Measurements from ENCODE around the gene MAP2.

Gene MAP2

GRCh38 chr2:209534228-209534627 lies 110.4 kb downstream of the MAP2 start:
- Histone ChIP-seq H3K4me1 (ENCODE audit: control insufficient read depth in 1 of 2, insufficient read depth in 2 of 2, low read length in 2 of 2) (no peaks in the 10 kb centered on the region), H3K36me3 (ENCODE audit: control insufficient read depth in 1 of 2, insufficient read depth in 2 of 2, low read length in 2 of 2) (no peaks in the 10 kb centered on the region), H3K27ac (ENCODE audit: low read length) (no peak overlapping the region), H3K27me3 (ENCODE audit: low read depth, low read length) (no peaks in the 10 kb centered on the region), H3K9me3 (ENCODE audit: control insufficient read depth in 1 of 2, low read length in 2 of 2) (no peaks in the 10 kb centered on the region), H3K4me3 (ENCODE audit: low read depth in 1 of 2, low read length in 2 of 2) (no peak overlapping the region)

- no peaks in the 10 kb centered on the region for H3K27me3 ChIP-seq (ENCODE audit: low read depth, low read length)
- no peaks in the 10 kb centered on the region for H3K4me1 ChIP-seq (ENCODE audit: control insufficient read depth in 1 of 2, insufficient read depth in 2 of 2, low read length in 2 of 2)
- no peak overlapping the region for H3K4me3 ChIP-seq (ENCODE audit: low read depth in 1 of 2, low read length in 2 of 2)
- H3K9me3 ChIP-seq (ENCODE audit: control insufficient read depth in 1 of 2, low read length in 2 of 2), result no peaks in the 10 kb centered on the region
- no peak overlapping the region for H3K27ac ChIP-seq (ENCODE audit: low read length)
- no peaks in the 10 kb centered on the region for H3K36me3 ChIP-seq (ENCODE audit: control insufficient read depth in 1 of 2, insufficient read depth in 2 of 2, low read length in 2 of 2)
Measured at GRCh38 chr2:209536363-209536762, 112.5 kb downstream of the MAP2 start.

GRCh38 chr2:209547726-209548125 lies 123.9 kb downstream of the MAP2 start:
- Histone ChIP-seq H3K4me3 (ENCODE audit: low read depth in 1 of 2, low read length in 2 of 2) (no peak overlapping the region), H3K36me3 (ENCODE audit: control insufficient read depth in 1 of 2, insufficient read depth in 2 of 2, low read length in 2 of 2) (no peaks in the 10 kb centered on the region), H3K27me3 (ENCODE audit: low read depth, low read length) (no peaks in the 10 kb centered on the region), H3K4me1 (ENCODE audit: control insufficient read depth in 1 of 2, insufficient read depth in 2 of 2, low read length in 2 of 2) (no peaks in the 10 kb centered on the region), H3K9me3 (ENCODE audit: control insufficient read depth in 1 of 2, low read length in 2 of 2) (peaks cover 0 to under 1% of the 10 kb centered on the region in 2 donors), H3K27ac (ENCODE audit: low read length) (no peak overlapping the region)

- no peaks in the 10 kb centered on the region for H3K27me3 ChIP-seq (ENCODE audit: low read depth, low read length)
- H3K4me3 ChIP-seq (ENCODE audit: low read depth in 1 of 2, low read length in 2 of 2), result no peak overlapping the region
- H3K9me3 ChIP-seq (ENCODE audit: control insufficient read depth in 1 of 2, low read length in 2 of 2), result no peaks in the 10 kb centered on the region
- H3K4me1 ChIP-seq (ENCODE audit: control insufficient read depth in 1 of 2, insufficient read depth in 2 of 2, low read length in 2 of 2), result no peaks in the 10 kb centered on the region
- H3K27ac ChIP-seq (ENCODE audit: low read length), result no peak overlapping the region
- no peaks in the 10 kb centered on the region for H3K36me3 ChIP-seq (ENCODE audit: control insufficient read depth in 1 of 2, insufficient read depth in 2 of 2, low read length in 2 of 2)
Measured at GRCh38 chr2:209549589-209549988, 125.7 kb downstream of the MAP2 start.

GRCh38 chr2:209553913-209554312 lies 130.1 kb downstream of the MAP2 start:
- no peaks in the 10 kb centered on the region for H3K9me3 ChIP-seq (ENCODE audit: control insufficient read depth in 1 of 2, low read length in 2 of 2)
- H3K27me3 ChIP-seq (ENCODE audit: low read depth, low read length), result no peaks in the 10 kb centered on the region
- no peaks in the 10 kb centered on the region for H3K36me3 ChIP-seq (ENCODE audit: control insufficient read depth in 1 of 2, insufficient read depth in 2 of 2, low read length in 2 of 2)
- no peak overlapping the region for H3K4me3 ChIP-seq (ENCODE audit: low read depth in 1 of 2, low read length in 2 of 2)
- H3K4me1 ChIP-seq (ENCODE audit: control insufficient read depth in 1 of 2, insufficient read depth in 2 of 2, low read length in 2 of 2), result no peaks in the 10 kb centered on the region
- no peak overlapping the region for H3K27ac ChIP-seq (ENCODE audit: low read length)

- H3K36me3 ChIP-seq (ENCODE audit: control insufficient read depth in 1 of 2, insufficient read depth in 2 of 2, low read length in 2 of 2), result no peaks in the 10 kb centered on the region
Measured at GRCh38 chr2:209556354-209556961, 132.6 kb downstream of the MAP2 start.

GRCh38 chr2:209560911-209561310 lies 137.1 kb downstream of the MAP2 start:
- Histone ChIP-seq H3K36me3 (ENCODE audit: control insufficient read depth in 1 of 2, insufficient read depth in 2 of 2, low read length in 2 of 2) (no peaks in the 10 kb centered on the region), H3K27me3 (ENCODE audit: low read depth, low read length) (no peaks in the 10 kb centered on the region), H3K9me3 (ENCODE audit: control insufficient read depth in 1 of 2, low read length in 2 of 2) (no peaks in the 10 kb centered on the region), H3K4me3 (ENCODE audit: low read depth in 1 of 2, low read length in 2 of 2) (no peak overlapping the region), H3K27ac (ENCODE audit: low read length) (no peak overlapping the region), H3K4me1 (ENCODE audit: control insufficient read depth in 1 of 2, insufficient read depth in 2 of 2, low read length in 2 of 2) (no peaks in the 10 kb centered on the region)

More at GRCh38 chr2:209556354-209556961, 132.6 kb downstream of the MAP2 start:
- H3K27me3 ChIP-seq (ENCODE audit: low read depth, low read length), result no peaks in the 10 kb centered on the region
- H3K4me3 ChIP-seq (ENCODE audit: low read depth in 1 of 2, low read length in 2 of 2), result no peak overlapping the region
- no peaks in the 10 kb centered on the region for H3K4me1 ChIP-seq (ENCODE audit: control insufficient read depth in 1 of 2, insufficient read depth in 2 of 2, low read length in 2 of 2)
- no peaks in the 10 kb centered on the region for H3K9me3 ChIP-seq (ENCODE audit: control insufficient read depth in 1 of 2, low read length in 2 of 2)
- no peak overlapping the region for H3K27ac ChIP-seq (ENCODE audit: low read length)

GRCh38 chr2:209563453-209563852 lies 139.6 kb downstream of the MAP2 start:
- Histone ChIP-seq H3K27me3 (ENCODE audit: low read depth, low read length) (no peaks in the 10 kb centered on the region), H3K9me3 (ENCODE audit: control insufficient read depth in 1 of 2, low read length in 2 of 2) (no peaks in the 10 kb centered on the region)

GRCh38 chr2:209564816-209565215 lies 141.0 kb downstream of the MAP2 start:
- no peaks in the 10 kb centered on the region for H3K9me3 ChIP-seq (ENCODE audit: control insufficient read depth in 1 of 2, low read length in 2 of 2)
- no peak overlapping the region for H3K27ac ChIP-seq (ENCODE audit: low read length)
- no peaks in the 10 kb centered on the region for H3K27me3 ChIP-seq (ENCODE audit: low read depth, low read length)
- H3K4me1 ChIP-seq (ENCODE audit: control insufficient read depth in 1 of 2, insufficient read depth in 2 of 2, low read length in 2 of 2), result no peaks in the 10 kb centered on the region
- no peak overlapping the region for H3K4me3 ChIP-seq (ENCODE audit: low read depth in 1 of 2, low read length in 2 of 2)
- no peaks in the 10 kb centered on the region for H3K36me3 ChIP-seq (ENCODE audit: control insufficient read depth in 1 of 2, insufficient read depth in 2 of 2, low read length in 2 of 2)

More at GRCh38 chr2:209563453-209563852, 139.6 kb downstream of the MAP2 start:
- H3K27ac ChIP-seq (ENCODE audit: low read length), result no peak overlapping the region
- no peaks in the 10 kb centered on the region for H3K4me1 ChIP-seq (ENCODE audit: control insufficient read depth in 1 of 2, insufficient read depth in 2 of 2, low read length in 2 of 2)
- no peaks in the 10 kb centered on the region for H3K36me3 ChIP-seq (ENCODE audit: control insufficient read depth in 1 of 2, insufficient read depth in 2 of 2, low read length in 2 of 2)
- no peak overlapping the region for H3K4me3 ChIP-seq (ENCODE audit: low read depth in 1 of 2, low read length in 2 of 2)

- Histone ChIP-seq H3K9me3 (ENCODE audit: control insufficient read depth in 1 of 2, low read length in 2 of 2) (no peaks in the 10 kb centered on the region), H3K36me3 (ENCODE audit: control insufficient read depth in 1 of 2, insufficient read depth in 2 of 2, low read length in 2 of 2) (no peaks in the 10 kb centered on the region), H3K4me1 (ENCODE audit: control insufficient read depth in 1 of 2, insufficient read depth in 2 of 2, low read length in 2 of 2) (no peaks in the 10 kb centered on the region), H3K4me3 (ENCODE audit: low read depth in 1 of 2, low read length in 2 of 2) (no peak overlapping the region), H3K27me3 (ENCODE audit: low read depth, low read length) (no peaks in the 10 kb centered on the region), H3K27ac (ENCODE audit: low read length) (no peak overlapping the region)
Measured at GRCh38 chr2:209565896-209566582, 142.2 kb downstream of the MAP2 start.

GRCh38 chr2:209570194-209570593 lies 146.3 kb downstream of the MAP2 start:
- H3K9me3 ChIP-seq (ENCODE audit: control insufficient read depth in 1 of 2, low read length in 2 of 2), result no peaks in the 10 kb centered on the region
- no peak overlapping the region for H3K4me3 ChIP-seq (ENCODE audit: low read depth in 1 of 2, low read length in 2 of 2)
- H3K27me3 ChIP-seq (ENCODE audit: low read depth, low read length), result no peaks in the 10 kb centered on the region
- H3K27ac ChIP-seq (ENCODE audit: low read length), result no peak overlapping the region
- no peaks in the 10 kb centered on the region for H3K4me1 ChIP-seq (ENCODE audit: control insufficient read depth in 1 of 2, insufficient read depth in 2 of 2, low read length in 2 of 2)
- H3K36me3 ChIP-seq (ENCODE audit: control insufficient read depth in 1 of 2, insufficient read depth in 2 of 2, low read length in 2 of 2), result no peaks in the 10 kb centered on the region

GRCh38 chr2:209574515-209574914 lies 150.7 kb downstream of the MAP2 start:
- H3K9me3 ChIP-seq (ENCODE audit: control insufficient read depth in 1 of 2, low read length in 2 of 2), result no peaks in the 10 kb centered on the region

More at GRCh38 chr2:209574515-209574914, 150.7 kb downstream of the MAP2 start:
- Histone ChIP-seq H3K36me3 (ENCODE audit: control insufficient read depth in 1 of 2, insufficient read depth in 2 of 2, low read length in 2 of 2) (no peaks in the 10 kb centered on the region), H3K4me3 (ENCODE audit: low read depth in 1 of 2, low read length in 2 of 2) (no peak overlapping the region), H3K27me3 (ENCODE audit: low read depth, low read length) (no peaks in the 10 kb centered on the region), H3K27ac (ENCODE audit: low read length) (no peak overlapping the region), H3K4me1 (ENCODE audit: control insufficient read depth in 1 of 2, insufficient read depth in 2 of 2, low read length in 2 of 2) (peaks cover 0 to 6% of the 10 kb centered on the region in 2 donors)

All from muscle layer of duodenum (tissue), 2 donors.